GM23248 (cell line): ENCODE results near the gene SPATA9.

Experiments used
- EZH2 ChIP-seq: fragments of 200-600 bp; sonication (generic); IDR thresholded peaks from 2 replicates; pipeline ENCODE4 v1.6.1; 2018; ENCODE audit warnings: antibody characterized with exemption, mild to moderate bottlenecking; ENCODE audit not compliant: insufficient read depth, poor library complexity, severe bottlenecking
- EZH2phosphoT487 ChIP-seq: fragments of 200-600 bp; sonication (generic); IDR thresholded peaks from 2 replicates; pipeline ENCODE4 v1.6.1; 2018; ENCODE audit warnings: antibody characterized with exemption, moderate library complexity, mild to moderate bottlenecking, low read depth; ENCODE audit not compliant: insufficient read depth

GRCh38 chr5:95610546-95610945 lies 72.2 kb downstream of the SPATA9 start:
- TF ChIP-seq EZH2 = no peak
- TF ChIP-seq EZH2phosphoT487 = no peak
